COLO829 (cell line): ENCODE results near the gene CDK9.
"Not testable (repeated sequence)": the region's sequence is repeated elsewhere in the genome, so short reads cannot be mapped to it uniquely, and the experiment has no call there.

Experiments used
- DNase-seq: peaks from one replicate; pipeline ENCODE4 v3.0.0; 2012; ENCODE audit warnings: low spot score

The CDK9 gene

DNA sequence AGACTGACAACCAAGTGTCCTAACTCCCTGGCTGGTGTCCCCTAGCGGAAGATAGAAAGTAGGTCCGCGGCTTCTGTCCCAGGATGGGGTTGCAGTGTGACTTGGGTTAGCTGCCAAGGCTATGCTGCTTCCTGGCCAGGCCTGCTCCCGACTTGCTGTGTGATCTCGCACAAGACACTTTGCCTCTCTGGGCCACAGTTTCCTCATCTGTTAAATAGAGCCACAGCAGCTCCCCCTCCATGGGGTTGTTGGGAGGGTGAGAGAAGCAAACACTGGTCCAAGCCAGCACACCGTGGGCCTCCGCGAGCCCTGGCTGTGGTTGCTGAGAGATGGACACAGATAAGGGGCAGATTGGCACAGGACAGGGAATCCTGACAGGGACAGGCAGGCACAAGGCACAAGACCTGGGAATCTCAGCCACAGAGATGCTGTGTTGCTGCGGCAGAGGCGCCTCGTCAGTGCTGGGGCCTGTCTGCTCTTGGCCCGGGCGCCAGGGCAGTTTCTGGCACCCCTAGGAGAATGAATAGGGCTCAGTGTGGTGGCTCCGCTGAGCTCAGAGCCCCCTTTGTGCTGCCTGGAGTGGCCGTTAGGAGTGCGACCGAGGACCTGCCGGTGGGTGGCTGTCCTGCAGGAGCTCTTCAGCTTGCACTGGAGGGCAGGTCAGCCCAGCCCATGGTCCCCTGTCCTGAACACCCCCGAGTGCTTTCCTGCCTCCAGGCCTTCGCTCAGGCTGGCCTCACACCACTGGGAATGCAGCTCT lies 5.5 kb upstream of the CDK9 start:
- no peak for DNase-seq

DNA sequence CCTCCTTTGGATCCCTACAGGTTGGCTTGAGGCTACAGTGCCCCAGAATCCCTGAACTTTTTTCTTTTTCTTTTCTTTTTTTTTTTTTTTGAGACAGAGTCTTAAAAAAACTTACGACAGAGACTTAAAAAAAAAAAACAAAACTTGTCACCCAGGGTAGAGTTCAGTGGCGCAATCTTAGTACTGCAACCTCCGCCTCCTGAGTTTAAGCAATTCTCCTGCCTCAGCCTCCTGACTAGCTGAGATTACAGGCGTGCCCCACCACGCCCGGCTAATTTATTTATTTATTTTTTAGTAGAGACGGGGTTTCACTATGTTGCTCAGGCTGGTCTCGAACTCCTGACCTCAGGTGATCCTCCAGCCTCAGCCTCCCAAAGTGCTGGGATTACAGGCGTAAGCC lies 4.9 kb upstream of the CDK9 start:
- DNase-seq = not testable (repeated sequence)

DNA sequence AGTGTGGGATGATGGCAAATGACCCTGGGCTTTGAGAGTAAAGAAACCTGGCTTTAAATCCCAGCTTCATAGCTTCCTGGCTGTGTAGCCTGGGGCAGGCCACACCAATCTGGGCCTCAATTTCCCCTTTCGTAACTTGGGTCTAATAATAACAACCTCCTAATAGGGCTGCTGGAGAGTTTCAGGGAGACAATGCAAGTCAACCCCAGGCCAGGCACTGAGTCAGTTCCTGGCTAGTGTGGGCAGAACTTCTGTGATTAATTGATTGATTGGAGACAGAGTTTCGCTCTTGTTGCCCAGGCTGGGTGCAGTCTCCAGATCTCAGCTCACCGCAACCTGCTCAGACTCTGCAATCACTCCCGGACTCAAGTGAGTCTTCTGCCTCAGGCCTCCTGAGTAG lies 4.0 kb upstream of the CDK9 start:
- DNase-seq = no peak

DNA sequence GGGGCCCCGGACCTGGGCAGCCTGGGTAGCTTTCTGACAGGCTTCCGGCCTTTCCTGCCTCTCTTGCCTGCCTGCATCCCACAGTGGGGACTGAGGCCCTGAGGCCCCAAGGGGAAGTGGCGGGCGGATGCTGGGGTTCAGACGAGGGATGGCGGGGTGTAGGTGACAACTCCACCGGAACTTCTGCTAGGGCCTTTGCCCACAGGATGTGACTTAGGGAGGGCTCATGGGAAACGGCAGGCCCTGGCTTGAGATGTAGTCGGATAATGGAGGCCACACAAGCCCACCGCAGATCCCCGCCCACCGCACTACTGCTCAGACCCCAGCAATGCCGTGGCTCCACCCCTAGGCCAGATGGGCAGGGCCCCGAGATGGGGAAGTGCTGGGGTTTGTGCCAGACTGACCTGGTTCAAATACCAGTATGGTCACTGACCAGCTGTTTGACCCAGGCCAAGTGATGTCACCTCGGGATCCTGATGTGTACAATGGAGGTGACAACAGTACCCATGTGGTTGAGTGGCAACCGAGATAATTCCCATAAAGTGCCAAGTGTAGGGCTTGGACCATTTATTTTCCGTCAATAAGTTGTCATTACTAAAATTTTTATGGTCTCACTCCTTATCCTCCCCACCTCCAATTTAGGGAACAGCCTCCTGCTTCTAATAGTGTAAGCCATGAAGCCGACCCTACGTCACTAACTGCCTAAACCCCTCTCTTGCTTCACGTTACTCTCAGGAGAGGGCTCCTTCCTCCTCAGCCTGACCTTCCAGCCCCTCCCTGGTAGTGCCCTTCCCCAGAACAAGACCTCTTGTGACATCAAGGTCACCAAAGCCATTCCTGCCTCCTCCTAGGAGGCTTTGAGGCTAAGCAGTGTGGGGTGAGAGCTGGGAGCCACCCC lies 2.5 kb upstream of the CDK9 start:
- no peak for DNase-seq

- DNase-seq = peak; percentile 92
Observed at GRCh38 chr9:127785023-127785932, 556 bp upstream of the CDK9 start.

- DNase-seq = no peak
Observed at GRCh38 chr9:127786773-127787104, 905 bp downstream of the CDK9 start.

GRCh38 chr9:127788337-127789011 lies 2.6 kb downstream of the CDK9 start:
- no peak for DNase-seq

DNA sequence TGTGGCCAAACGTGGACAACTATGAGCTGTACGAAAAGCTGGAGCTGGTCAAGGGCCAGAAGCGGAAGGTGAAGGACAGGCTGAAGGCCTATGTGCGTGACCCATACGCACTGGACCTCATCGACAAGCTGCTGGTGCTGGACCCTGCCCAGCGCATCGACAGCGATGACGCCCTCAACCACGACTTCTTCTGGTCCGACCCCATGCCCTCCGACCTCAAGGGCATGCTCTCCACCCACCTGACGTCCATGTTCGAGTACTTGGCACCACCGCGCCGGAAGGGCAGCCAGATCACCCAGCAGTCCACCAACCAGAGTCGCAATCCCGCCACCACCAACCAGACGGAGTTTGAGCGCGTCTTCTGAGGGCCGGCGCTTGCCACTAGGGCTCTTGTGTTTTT lies 3.3 kb downstream of the CDK9 start:
- DNase-seq = no peak

DNA sequence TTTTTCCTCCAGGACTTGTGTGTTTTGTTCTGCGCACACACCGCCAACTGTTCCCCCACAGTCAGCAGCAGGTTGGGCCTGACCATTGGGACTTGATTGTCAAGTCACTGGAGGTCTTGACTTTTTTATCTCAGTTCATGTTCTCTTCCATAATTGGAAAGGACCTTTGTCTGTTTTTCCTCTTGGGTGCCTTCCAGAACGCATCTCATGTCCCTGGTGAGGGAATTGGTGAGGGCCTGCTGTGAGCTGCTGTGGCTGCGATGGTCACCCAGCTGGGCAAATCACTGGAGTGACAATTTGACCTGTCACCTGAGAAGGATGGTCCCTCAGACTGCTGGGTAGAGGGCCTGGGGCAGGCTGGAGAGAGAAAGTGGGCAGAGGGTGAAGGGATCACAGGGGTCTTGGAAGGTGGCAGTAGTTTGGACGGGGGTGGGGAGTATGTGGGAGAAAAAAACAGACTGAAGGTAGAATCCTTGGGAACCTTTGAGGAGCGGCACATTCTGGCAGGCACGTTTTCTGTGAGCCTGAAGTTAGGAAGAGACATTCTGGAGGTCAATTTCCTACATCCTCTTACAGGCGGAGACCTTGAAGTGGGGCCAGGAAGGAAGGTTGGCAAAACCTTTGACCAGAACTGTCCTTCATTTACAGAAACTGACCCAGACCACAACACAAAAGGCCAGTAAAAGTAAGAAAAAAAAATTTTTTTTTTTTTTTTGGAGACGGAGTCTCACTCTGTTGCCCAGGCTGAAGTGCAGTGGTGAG lies 4.4 kb downstream of the CDK9 start:
- DNase-seq = no peak

GRCh38 chr9:127791085-127791484 lies 5.3 kb downstream of the CDK9 start:
- no peak for DNase-seq

DNA sequence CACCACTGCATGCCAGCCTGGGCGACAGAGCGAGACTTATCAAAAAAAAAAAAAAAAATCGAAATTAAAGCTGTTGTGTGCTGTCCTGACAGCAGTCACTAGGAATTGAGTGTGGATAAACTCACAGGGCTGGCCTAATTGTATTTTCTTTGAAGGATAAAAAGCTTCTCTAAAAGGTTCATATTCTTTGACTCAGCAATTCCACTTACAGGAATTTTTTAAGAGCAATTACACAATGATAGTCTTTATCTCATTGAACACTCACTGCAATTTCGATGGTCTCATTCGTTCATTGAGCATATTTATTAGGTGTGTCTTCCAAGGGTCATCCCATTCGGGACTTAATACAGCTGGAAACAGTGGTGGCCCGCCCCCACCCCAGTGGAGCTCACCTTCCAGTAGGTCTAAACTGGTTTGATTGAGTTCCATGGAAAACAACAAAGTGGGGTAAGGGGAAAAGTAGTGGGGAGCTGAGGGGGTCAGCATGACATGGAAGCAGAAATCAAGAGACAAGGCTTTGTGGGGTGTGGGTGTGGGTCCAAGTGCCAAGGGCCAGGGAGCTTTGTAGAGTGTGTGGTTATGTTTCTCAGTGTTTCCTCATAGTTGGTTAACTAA lies 6.7 kb downstream of the CDK9 start:
- DNase-seq = no peak

- DNase-seq = no peak
Observed at GRCh38 chr9:127793093-127793708, 7.4 kb downstream of the CDK9 start.

DNA sequence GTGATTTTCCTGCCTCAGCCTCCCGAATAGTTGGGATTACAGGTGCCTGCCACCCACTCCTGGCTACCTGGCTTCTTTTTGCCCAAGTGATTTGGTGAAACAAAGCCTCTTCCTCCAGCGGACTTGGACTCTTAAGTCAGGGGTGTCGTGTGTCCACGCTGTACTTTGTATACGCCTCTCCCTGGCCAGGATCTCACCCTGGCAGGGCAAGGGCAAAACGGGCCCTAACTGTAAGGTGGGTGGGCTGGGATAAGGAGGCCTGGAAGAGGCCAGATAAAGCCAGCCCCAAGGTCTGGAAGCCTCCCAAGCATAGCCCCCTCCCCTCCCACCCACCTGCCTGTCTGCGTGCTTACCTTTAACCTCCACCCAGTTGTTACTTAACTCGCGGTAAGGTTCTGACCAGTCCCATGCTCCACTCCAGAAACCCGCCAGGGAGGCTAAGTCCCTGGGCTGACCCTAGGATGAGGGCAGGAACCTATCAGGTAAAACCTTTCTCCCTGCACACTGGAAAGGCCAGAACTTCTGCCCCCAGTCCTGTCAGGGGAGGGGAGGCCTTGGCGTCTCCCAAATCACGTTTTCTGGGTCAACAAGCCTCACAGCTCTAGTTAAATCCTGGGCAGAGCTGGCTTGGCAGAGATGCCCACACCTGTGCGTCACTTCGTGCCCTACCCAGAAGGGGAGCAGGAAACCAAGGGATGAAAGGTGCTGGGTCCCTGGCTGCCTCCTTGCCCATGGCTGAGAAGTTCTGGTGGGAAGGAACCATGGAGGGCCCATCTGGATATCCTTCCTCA lies 8.4 kb downstream of the CDK9 start:
- no peak for DNase-seq

DNA sequence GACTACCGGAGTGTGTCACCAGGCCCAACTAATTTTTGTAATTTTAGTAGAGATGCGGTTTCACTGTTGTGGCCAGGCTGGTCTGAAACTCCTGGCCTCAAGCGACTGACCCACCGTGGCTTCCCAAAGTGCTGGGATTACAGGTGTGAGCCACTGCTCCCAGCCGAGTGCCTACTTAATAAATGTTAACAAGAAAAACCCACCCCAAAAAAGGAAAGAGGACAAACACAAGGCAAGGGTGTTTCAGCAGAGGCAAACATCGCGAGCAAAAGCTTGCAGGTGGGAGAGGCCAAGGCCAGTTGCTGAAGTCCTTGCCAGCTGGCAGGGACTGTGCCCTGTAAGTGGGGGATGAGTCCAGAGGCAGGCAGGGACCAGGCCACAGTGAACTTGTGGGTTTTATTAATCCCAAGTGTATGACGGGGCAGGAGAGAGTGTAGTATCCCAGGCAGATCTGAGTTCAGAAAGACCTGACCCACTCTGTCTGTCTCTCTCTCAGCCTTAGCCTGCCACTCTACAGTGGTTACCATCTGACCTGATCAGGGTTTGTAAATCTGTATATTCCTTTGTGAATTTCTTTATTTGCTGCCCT lies 10.5 kb downstream of the CDK9 start:
- no peak for DNase-seq

DNA sequence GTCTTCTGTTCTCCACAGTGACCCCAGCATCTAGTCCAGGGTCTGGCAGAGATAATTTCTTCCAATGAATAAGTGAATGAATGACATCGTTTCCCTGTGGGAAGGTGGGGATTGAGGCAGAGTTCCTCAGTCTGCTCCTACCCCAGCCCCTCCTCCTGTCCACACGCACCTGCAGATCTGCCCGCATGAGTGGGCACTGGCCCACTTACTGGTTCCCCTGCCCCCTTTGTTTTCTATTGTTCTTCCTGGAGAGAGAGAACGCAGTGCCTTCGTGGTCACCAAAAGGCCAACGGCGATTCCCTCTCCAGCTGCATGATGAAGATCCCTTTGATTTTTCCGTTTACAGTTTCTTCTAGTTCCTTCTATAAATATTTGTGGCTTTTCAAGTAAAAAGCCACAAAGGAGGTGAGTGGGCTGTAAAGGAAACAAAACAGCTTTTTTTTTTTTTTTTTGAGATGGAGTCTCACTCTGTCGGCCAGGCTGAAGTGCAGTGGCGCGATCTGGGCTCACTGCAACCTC lies 11.1 kb downstream of the CDK9 start:
- no peak for DNase-seq

DNA sequence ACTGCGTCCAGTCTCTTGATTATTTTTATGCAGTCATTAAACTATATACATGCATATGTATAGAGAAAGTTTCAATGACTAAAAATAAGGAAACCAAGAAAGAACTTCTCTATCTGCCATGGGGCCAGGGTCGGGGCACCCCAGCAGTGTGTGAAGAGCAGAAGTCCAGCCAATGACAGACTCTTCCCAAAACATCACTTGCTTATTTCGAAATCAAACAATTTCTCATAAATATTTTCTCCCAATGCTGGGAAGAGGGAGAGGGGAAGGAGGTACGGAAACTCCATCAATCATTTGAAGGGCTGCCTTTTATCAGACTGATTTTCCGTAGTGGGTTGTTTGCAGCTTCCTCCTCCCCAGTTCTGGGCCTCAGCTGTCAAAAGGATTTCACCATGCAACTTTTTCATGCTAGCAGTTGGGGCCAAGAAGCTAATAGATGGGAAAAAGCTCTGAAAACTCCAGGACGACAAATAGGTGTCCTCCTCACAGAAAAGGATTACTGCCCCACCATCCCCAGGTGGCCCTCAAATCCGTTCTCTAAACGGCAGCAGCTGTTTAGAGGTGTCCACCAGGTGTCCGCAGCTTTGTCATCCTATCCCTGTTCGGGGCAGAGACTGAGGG lies 16.2 kb downstream of the CDK9 start:
- no peak for DNase-seq

- peak; percentile 93 for DNase-seq
Observed at GRCh38 chr9:127802576-127803443, 17.0 kb downstream of the CDK9 start, which contains the start of gene FPGS. TSS of gene FPGS (plus strand) at chr9:127802882. CDS start at chr9:127802925, 43 bp downstream.
